Vein endothelial cell (primary cell): Measurements from ENCODE around the gene OR2T1. TPM values are rescaled to one million over a fixed set of nuclear protein-coding genes. Genes with fewer than 3 reads are reported as not detected.

Source experiments
- total RNA-seq: library from RNA; depleted of rRNA; stranded (reverse); fragments of >200 nt; gene quantifications from 2 replicates; pipeline ENCODE4 v1.2.3, GENCODE V29; 2012

OR2T1 gene
- total RNA-seq: not detected in 2 replicates

GRCh38 chr1:248402748-248403147, at the start of gene OR2T1:
OR2T1 (plus strand) TSS chr1:248403048; CDS start chr1:248406148, 3,100 bp downstream.

GRCh38 chr1:248361121-248361715, 41.6 kb upstream of the OR2T1 start, which contains the start of gene OR2T4:
OR2T4 (plus strand) TSS chr1:248361665; CDS start chr1:248361665, 0 bp downstream.

GRCh38 chr1:248375446-248375845, 27.4 kb upstream of the OR2T1 start, which contains the start of gene OR2T6:
OR2T6 (plus strand) TSS chr1:248375746; CDS start chr1:248387609, 11,863 bp downstream.

GRCh38 chr1:248445399-248445798, 42.6 kb downstream of the OR2T1 start, which contains the start of gene OR2T2:
OR2T2 (plus strand) TSS chr1:248445637; CDS start chr1:248452798, 7,161 bp downstream.

Other genes with a start within 250 kb of the OR2T1 start
- not detected in 2 replicates for gene OR2M2, start 228.2 kb upstream of the OR2T1 start, total RNA-seq
- gene OR2M3, start 205.8 kb upstream of the OR2T1 start, total RNA-seq: not detected in 2 replicates
- gene OR2M4, start 171.6 kb upstream of the OR2T1 start, total RNA-seq: not detected in 2 replicates
- not detected in 2 replicates for gene OR2T33, start 125.1 kb upstream of the OR2T1 start, total RNA-seq
- not detected in 2 replicates for gene OR2T12, start 99.6 kb upstream of the OR2T1 start, total RNA-seq
- gene OR2M7, start 78.5 kb upstream of the OR2T1 start, total RNA-seq: not detected in 2 replicates
- gene OR14C36, start 54.3 kb upstream of the OR2T1 start, total RNA-seq: not detected in 2 replicates
- gene OR2T4, start 41.4 kb upstream of the OR2T1 start, total RNA-seq: not detected in 2 replicates
- gene OR2T6, start 27.3 kb upstream of the OR2T1 start, total RNA-seq: not detected in 2 replicates
- not detected in 2 replicates for gene OR2T2, start 42.6 kb downstream of the OR2T1 start, total RNA-seq
- not detected in 2 replicates for gene OR2T3, start 70.3 kb downstream of the OR2T1 start, total RNA-seq
- not detected in 2 replicates for gene OR2T5, start 85.5 kb downstream of the OR2T1 start, total RNA-seq
- gene OR2G6, start 105.0 kb downstream of the OR2T1 start, total RNA-seq: not detected in 2 replicates
- gene OR2T29, start 159.7 kb downstream of the OR2T1 start, total RNA-seq: not detected in 2 replicates
- gene OR2T34, start 171.7 kb downstream of the OR2T1 start, total RNA-seq: not detected in 2 replicates
- not detected in 2 replicates for gene OR2T10, start 194.7 kb downstream of the OR2T1 start, total RNA-seq
- not detected in 2 replicates for gene OR2T11, start 232.0 kb downstream of the OR2T1 start, total RNA-seq
- not detected in 2 replicates for gene OR2T35, start 242.2 kb downstream of the OR2T1 start, total RNA-seq